HG03354 (cell line): ENCODE results near the gene PPP1R13B.

Experiments used
- ATAC-seq: cut with Tn5 transposase; IDR thresholded peaks from one replicate; pipeline ENCODE4 v1.9.1; 2021; ENCODE audit warnings: mild to moderate bottlenecking; ENCODE audit not compliant: unreplicated experiment, poor library complexity, severe bottlenecking

PPP1R13B gene

GRCh38 chr14:103736546-103737431, 110.6 kb downstream of the PPP1R13B start:
- no peak for ATAC-seq

DNA sequence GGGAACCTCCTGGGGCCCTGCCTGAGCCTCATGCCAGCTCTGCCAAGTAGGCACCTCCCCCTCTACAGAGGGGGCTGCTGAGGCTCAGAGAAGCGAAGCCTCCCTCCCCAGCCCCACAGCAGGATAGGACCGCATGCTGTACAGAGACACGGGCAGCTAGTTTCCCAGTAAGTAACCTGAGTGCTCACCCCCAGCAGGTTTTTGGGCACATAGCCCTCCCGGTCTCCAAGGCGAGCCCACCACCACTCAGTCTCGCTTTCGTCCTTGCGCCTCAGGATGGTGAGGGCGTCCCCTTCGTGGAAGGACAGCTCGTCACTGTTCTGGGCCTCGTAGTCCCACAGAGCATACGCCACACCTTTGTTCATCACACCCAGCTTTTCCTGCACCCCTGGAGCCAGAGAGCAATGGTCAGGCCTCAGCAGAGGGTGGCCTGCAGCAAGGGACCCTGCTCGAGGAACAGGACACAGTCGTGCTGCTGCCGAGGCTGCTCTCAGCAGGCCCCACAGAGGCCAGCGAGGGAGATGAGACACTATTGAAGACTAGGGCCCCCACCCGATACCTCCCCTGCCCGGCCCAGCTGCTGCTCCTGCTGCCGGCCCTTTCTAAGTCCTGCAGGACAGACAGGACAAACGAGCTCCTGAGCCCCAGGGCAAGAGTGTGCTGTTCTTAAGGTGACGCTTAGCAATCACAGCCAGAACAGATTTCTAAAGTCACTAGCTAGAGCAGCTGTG, 111.4 kb downstream of the PPP1R13B start:
- no peak for ATAC-seq

DNA sequence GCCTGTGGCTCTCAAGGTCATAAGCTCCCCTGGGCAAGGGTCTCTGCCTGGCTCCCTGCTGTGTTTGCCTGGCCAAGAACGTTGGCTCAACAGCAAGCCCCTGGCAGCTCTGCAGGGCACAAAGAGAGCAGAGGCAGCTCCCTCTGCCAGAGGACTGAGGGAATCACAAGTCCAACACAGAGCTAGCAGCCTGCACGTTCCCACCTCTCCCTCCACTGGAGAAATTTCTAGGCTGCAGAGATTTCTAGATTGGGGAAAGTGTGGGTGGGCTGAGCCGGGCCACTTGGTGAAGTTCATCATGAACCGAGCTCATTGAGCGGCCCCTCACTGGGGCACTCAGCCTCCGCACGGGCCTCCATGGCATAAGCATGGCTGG, 111.9 kb downstream of the PPP1R13B start:
- ATAC-seq, result no peak

- ATAC-seq, result no peak
Observed at GRCh38 chr14:103735022-103735421, 112.4 kb downstream of the PPP1R13B start.

DNA sequence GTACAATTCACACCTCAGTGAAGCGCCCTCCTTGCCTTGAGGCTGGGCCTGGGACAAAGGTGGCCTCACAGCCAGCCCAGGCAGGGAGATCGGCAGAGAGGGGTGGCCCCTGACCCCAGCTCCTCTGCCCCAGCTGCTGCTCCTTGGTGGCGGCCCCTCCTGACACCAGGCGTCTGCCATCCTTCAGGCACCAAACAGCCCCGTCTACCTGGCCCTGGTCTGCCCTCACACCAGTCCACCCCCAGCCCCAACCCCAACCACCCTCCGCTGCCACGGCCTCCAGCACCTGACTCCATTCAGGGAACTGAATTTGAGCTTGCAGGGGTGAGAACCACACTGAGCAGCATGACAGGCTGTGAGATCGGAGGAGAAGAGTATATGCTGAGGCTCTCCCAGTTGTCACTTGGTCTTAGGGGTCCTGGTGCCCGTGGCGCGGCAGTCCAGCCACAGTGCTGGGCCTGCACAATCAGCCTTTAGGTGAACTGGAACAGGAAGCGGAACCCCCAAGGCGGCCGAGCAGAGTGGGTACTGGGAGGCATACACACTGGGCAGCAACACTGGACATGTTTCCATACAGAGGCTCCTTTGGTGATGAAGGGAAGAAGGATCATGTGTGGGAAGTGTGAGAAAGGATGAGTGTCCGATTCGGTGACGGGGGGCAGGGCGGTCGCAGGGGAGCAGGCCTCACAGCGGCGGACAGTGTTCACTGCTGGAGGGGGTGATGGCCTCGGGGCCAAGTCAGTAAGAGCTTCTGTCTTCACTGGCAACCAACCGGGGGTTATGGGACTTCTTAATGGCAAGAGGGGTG, 113.1 kb downstream of the PPP1R13B start:
- no peak for ATAC-seq

DNA sequence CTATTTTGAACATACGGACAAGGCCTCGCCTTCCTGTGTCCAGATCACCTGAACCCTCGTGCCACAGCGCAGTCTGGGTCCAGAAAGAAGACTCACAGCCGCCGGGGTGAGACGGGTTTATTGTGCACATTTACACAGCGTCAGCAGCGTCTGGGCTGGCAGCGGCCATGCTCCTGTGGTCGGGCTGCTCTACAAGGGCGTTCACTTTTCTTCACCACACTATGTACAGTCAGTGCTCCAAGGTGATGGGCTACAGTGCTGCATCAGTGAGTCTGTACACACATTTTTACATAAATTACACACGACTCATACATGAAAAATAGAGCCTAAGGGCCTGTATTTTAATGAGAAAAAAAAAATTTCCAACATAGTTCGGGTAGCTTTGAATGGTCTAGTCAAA, 113.7 kb downstream of the PPP1R13B start:
- ATAC-seq, result no peak

- ATAC-seq, result no peak
Observed at GRCh38 chr14:103732868-103733620, 114.3 kb downstream of the PPP1R13B start.

GRCh38 chr14:103731916-103732867, 115.2 kb downstream of the PPP1R13B start:
- ATAC-seq, result no peak

DNA sequence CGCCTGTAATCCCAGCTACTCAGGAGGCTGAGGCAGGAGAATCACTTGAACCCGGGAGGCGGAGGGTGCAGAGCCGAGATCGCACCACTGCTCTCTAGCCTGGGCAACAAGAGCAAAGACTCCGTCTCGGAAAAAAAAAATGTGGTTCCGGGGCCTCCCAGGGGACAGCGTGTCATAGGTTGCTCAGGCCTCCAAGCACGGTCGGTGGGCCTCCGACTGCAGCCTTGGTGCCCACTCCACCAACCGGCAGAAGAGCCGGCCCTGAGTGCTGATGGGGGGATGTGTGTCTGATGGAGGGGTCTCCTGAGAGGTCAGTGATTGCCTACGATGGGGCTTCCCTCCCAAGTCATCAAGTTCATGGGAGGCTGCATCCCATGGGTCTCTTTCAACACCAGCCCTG, 115.9 kb downstream of the PPP1R13B start:
- no peak for ATAC-seq

DNA sequence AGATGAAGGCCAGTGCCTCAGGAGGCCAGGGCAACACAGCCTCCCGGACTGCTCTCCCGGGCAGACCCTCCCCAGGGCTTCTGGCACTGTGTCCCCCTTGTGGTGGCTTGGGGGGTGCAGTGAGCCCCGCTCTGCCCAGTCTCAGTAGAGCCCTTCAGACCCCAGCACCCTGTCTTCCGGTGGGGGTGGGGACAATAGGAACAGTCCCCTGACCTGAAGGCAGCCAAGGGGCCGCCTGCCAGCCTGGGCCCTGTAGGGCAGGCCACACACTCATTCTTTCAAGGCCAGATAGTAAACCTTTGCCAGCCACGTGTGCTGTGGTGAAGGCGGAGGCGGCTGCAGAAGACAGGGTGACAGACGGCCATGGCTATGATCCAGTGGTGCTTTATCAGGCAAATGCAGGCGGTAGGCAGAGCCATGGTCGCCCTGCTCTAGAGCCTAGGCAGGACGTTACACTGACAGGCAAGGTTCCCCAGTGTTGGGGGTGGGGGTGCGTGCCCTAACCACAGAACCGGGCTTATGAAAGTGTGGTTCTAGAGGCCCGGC, 116.8 kb downstream of the PPP1R13B start:
- no peak for ATAC-seq

GRCh38 chr14:103729496-103730448, 117.6 kb downstream of the PPP1R13B start:
- ATAC-seq, result no peak

DNA sequence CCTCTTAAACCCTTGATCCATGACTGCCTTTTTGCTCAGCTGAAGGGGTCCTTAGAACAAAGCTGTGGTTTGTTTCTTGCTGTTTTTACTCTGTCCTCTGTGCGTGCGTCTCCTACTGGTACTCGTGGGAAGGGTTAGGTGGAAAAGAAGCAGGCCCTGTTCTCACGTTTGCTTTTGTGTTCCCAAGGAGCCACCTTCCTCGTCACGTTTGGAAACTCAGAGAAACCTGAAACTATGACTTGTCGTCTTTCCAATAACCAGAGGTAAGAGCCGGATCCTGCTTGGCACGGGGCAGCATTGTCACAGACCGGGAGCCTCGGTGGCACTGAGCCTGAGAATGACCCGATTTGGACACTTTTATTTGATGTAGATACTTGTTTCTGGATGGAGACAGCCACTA, 118.7 kb downstream of the PPP1R13B start:
- no peak for ATAC-seq

DNA sequence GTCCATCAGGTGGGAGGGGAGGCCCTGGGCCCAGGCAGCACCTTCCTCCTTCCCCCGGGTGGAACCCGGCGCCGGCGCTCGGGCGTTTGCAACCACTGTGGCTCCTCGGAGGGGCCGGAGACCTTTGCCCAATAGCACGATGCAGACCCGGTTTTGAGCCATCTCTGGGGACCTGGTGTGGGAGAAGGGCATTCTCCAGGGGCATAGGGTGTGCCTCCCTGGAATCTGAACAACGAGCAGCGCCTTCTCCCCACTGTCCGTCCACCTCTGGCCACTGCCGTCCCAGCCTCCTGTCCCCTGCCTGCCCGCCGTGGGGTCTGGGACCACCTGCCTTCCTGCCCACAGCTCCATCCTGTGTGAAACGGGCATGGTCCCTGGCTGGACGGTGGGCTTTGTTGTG, 119.2 kb downstream of the PPP1R13B start:
- ATAC-seq, result no peak

DNA sequence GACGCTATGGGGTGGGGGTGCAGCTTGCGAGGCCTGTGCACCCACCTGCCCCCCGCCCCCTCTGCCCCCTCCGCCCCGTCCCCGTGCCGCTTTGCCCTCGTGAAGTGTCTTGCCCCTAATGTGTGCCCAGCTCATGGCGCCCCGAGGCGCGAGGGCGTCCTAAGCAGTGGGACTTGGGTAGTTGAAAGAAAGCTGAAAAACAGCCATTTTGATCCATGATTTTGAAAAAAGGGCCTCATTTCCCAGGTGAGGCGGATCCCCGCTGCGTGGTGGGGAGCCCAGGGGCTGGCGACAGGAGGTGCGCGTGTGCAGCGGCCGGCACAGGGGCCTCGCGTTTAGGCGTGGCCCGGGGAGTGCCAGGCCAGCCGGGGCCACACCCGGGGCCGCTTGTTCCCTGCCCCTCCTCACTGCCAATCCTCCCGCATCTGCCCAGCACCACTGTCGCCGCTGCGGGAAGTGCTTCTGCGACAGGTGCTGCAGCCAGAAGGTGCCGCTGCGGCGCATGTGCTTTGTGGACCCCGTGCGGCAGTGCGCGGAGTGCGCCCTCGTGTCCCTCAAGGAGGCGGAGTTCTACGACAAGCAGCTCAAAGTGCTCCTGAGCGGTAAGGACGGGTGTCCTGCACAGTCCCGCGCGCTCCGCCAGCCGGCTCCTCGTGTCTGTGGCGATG, 119.9 kb downstream of the PPP1R13B start:
- no peak for ATAC-seq

DNA sequence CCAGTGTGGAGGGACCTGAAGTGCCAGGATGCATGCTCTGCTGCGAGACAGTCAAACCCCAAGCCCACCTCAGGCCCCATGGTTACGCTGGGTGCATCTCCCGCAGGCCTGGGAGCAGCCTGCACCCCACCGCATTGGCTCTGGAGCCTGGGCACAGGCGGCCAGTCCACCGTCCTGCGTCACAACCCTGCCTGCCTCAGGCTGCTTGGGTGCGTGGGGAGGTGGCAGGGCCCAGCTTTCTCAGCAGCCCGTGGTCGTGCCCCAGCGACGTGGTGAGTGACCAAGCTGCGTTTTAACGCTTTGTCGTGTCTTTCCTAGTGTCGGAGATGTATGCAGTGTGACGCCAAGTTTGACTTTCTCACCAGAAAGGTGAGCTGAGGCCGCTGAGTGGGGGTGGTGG, 120.9 kb downstream of the PPP1R13B start:
- no peak for ATAC-seq

GRCh38 chr14:103725739-103726395, 121.5 kb downstream of the PPP1R13B start:
- no peak for ATAC-seq
